Measurements from ENCODE around the gene RPH3AL. TPM values are rescaled to one million over a fixed set of nuclear protein-coding genes. Genes with fewer than 3 reads are reported as not detected.

RPH3AL gene
- total RNA-seq, 4 donors from 2014 or later: 31.4 to 92.4 (median 48.6) TPM

GRCh38 chr17:193841-194806 lies 158.5 kb downstream of the RPH3AL start:
- H3K27ac ChIP-seq: no peak overlapping the region
- H3K4me1 ChIP-seq: no peaks in the 10 kb centered on the region
- H3K36me3 ChIP-seq: no peaks in the 10 kb centered on the region
- no peaks in the 10 kb centered on the region for H3K9me3 ChIP-seq
- H3K4me3 ChIP-seq: no peak overlapping the region
- peak in 2 of 3 donors; percentile 55 to 63 for DNase-seq
- TF ChIP-seq CTCF (IDR thresholded peaks at IDR 0.05): no peak
- TF ChIP-seq POLR2A (IDR thresholded peaks at IDR 0.05): no peak
- no peaks in the 10 kb centered on the region for H3K27me3 ChIP-seq

DNA sequence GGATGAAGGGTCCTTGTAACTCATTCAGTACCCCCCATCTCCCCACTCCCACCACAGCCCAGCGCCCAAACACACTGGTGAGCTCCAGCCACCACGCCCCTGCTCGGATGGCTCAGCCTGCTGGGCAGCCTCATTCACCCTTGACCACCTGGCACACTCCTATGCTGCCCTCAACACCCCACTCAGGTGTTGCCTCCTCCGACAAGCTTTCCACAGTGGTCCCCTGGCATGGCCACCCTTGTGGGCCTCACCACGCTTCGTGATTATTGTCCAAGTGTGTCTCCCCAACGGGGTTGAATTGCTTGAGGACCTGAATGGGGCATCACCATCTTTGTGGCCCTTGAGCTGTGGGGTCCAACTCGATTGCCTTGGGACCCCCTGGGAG lies 159.2 kb downstream of the RPH3AL start:
- H3K4me3 ChIP-seq: no peak overlapping the region
- no peak for DNase-seq
- H3K4me1 ChIP-seq: no peaks in the 10 kb centered on the region
- no peak overlapping the region for H3K27ac ChIP-seq
- no peak for TF ChIP-seq CTCF (IDR thresholded peaks at IDR 0.05)
- no peak for TF ChIP-seq POLR2A (IDR thresholded peaks at IDR 0.05)
- no peaks in the 10 kb centered on the region for H3K9me3 ChIP-seq
- H3K27me3 ChIP-seq: no peaks in the 10 kb centered on the region
- no peaks in the 10 kb centered on the region for H3K36me3 ChIP-seq

DNA sequence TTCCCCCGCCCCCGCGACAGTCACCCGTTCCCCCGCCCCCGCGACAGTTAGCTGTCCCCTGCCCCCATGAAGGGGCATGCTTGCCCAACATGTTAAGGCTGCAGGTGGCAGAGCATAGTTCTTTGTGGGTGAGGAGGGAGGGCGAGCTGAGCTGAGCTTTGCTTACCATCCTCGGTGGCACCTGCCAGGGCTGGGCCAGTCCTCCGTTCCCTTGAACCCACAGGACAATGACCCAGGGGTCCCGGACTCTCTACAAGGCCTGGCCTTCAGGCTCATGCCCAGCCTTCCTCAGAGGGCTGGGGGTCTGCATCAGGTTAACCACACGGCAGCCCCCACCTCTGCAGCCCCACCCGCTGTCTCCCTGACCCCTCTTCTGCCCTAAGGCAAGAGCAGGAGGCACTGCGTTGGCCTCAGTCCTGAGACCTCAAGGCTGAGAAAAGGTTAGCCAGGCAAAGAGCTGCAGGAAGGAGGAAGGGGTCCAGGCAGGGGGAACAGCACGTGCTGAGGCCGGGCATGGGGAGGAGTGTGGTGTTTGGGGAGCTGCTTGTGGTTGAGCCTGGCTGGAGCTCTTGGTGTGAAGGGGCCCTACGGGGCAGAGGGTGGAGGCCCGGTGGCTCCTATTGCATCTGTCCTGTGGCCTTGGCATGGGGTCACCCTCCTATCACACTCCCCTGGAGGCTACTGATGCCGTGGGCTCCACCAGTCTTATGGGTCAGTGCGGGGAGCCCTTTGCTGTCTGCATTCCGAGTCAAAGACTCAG lies 159.8 kb downstream of the RPH3AL start:
- Histone ChIP-seq H3K4me1 (no peaks in the 10 kb centered on the region), H3K27ac (no peak overlapping the region), H3K4me3 (no peak overlapping the region), H3K36me3 (no peaks in the 10 kb centered on the region), H3K27me3 (no peaks in the 10 kb centered on the region), H3K9me3 (no peaks in the 10 kb centered on the region)
- no peak for DNase-seq
- TF ChIP-seq POLR2A (IDR thresholded peaks at IDR 0.05) (no peak), CTCF (IDR thresholded peaks at IDR 0.05) (no peak)

GRCh38 chr17:189444-189843 lies 163.2 kb downstream of the RPH3AL start:
- H3K36me3 ChIP-seq: no peaks in the 10 kb centered on the region
- H3K27me3 ChIP-seq: no peaks in the 10 kb centered on the region
- no peak overlapping the region for H3K27ac ChIP-seq
- H3K4me1 ChIP-seq: no peaks in the 10 kb centered on the region
- no peak overlapping the region for H3K4me3 ChIP-seq
- DNase-seq: no peak
- no peaks in the 10 kb centered on the region for H3K9me3 ChIP-seq
- no peak for TF ChIP-seq POLR2A (IDR thresholded peaks at IDR 0.05)
- TF ChIP-seq CTCF (IDR thresholded peaks at IDR 0.05): no peak

DNA sequence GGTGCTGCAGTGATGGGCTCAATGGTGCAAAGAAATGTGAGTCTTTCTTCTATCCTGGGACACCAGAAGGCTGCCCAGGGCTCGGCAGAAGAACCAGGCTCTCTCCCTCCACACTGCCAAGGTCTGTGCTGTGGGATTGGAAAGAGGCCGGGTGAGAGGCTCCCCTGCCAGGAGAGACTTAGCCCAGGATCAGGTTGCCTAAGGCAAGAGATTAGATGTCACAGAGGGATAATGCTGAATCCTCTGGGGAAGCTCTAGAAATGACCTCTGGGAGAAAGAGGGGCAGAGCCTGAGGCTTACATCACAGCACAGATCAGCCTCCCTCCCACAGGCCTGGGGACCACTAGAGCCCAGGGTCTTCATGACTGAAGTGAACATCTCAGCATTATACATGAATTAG lies 165.5 kb downstream of the RPH3AL start:
- no peak for TF ChIP-seq POLR2A (IDR thresholded peaks at IDR 0.05)
- TF ChIP-seq CTCF (IDR thresholded peaks at IDR 0.05): no peak
- Histone ChIP-seq H3K4me1 (no peaks in the 10 kb centered on the region), H3K27me3 (no peaks in the 10 kb centered on the region), H3K9me3 (no peaks in the 10 kb centered on the region), H3K4me3 (no peak overlapping the region), H3K27ac (no peak overlapping the region), H3K36me3 (no peaks in the 10 kb centered on the region)
- no peak for DNase-seq

Measured in Peyer's patch (tissue), 4 donors.